HG03039 (cell line): ENCODE data around the gene SLC22A17.

ENCODE experiments used
- ATAC-seq: cut with Tn5 transposase; IDR thresholded peaks from one replicate; pipeline ENCODE4 v1.9.1; 2021; ENCODE audit warnings: mild to moderate bottlenecking, moderate library complexity; ENCODE audit not compliant: unreplicated experiment

The SLC22A17 gene

DNA sequence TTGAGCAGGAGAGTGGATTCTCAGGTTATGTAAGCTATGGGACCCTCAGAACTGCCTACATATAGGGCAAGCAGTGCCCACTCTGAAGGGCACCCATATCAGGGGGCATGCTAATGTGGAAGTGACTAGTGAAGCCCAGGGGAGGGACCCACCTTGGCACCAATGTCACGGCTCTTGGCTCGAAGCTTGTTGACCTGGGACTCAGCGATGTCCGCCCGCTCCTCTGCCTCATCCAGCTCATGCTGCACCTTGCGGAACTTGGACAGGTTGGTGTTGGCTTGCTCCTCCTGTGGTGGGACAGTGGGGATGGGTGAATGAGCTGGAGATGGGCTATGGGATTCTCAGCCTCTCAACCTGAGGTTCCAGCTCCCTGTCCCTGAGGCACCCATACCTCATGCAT is 29.6 kb upstream of the SLC22A17 start:
- no peak for ATAC-seq

DNA sequence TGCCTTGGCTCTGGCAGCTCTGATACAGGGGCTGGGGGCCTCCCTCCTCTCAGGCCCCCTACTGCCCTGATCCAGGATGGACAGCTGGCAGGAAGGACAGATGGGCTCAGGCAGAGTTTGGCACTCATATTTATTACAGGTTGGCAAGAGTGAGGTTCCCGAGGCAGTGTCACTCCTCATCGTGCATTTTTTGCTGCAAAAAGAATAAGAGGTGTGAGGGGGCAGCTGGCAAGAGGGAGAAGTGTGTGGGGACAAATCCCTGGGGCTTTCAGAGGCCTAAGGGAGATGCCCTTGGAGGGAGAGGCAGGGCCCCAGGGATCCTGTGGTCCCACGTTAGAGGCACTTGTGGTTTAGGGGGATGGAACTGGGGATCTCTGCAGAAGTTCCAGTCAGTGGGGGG is 29.2 kb upstream of the SLC22A17 start:
- ATAC-seq = no peak

DNA sequence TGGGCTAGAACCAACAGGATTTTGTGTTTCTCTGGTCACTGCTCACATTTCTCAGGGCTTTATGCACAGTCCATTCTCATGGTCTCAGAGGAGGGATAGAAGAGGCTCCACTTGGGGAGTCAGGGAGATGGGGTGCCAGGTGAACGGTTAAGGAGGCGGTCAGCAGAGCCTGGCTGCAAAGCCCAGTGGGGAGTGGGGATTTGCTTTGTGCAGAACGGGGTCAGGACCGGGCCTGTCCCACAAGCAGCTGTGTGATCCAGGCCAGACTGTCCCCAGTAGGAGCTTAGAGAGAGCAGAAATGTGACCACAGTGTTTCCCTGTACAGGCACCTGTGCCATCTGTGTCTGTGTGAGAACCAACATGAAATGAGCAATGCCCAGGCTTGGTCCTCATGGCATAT is 28.3 kb upstream of the SLC22A17 start:
- ATAC-seq = no peak

DNA sequence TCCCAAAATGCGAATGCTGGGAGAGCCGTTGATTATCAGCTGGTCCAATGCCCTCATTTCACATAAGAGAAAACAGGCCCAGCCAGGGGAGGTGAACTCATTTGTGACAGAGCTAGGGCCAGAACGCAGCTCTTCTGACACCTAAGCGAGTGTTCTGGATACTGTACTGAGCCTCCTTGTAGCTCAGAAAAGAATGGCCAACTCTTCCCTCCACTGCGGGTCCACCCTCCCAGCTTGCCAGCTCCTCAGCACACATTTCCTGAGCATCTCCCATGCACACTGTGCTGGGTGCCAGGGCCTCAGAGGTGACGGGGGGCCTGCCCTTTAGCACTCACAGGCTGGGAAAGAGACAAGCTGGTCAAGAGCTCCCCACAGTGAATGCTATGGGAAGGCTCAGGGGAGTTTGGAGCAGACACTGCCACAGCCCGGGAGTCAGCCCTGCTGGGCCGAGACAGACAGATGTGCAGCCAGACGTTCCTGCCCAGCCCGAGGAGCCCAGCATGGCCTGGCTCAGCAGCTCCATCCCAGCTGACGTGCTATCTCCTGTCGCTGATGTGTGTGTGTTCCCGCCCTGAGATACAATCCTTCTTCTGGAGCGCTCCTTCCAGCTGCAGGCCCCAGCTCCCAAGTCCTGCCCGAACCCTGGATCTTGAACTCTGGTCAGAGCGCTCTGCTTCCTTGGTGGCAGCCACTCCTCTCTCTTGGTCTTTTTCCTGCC is 27.7 kb upstream of the SLC22A17 start:
- ATAC-seq = no peak

DNA sequence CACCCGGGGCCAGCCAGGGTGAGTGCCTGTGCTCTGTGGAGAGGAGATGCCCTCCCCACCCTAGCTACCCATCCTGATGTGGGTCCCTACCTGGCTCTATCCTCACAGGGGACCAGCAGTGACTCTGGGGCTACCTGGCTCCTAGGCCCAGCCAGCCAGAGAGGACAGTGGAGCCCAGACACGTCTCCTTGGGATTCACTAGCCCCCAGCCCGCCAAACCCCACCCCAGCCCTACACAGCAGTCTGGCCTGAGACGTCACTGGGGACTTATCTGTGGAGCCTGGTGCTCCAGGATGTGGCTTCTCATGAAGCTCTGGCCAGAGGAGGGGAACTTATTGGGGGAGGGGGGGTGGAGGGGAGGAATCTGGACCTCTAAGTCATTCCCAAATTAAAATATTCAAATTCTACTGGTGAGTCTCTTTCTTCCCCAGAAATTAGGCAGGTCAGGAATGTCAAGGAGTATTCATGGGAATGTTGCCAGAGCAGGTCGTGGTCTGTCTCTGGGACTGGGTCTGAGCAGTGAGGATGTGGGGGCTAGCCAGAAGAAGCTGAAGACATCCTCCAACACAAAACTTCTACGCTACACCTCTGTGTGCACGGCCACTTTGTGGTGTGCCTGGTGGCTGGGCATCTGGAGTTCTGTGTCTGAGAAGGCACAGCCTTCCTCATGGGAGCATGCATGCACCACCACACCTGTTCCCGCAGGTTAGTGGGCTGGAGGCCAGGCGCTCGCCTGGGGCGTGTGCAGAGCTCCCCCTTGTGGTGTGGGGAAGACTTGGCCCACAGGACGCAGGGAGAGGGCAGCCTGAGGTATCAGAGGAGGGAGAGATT is 26.9 kb upstream of the SLC22A17 start:
- no peak for ATAC-seq

DNA sequence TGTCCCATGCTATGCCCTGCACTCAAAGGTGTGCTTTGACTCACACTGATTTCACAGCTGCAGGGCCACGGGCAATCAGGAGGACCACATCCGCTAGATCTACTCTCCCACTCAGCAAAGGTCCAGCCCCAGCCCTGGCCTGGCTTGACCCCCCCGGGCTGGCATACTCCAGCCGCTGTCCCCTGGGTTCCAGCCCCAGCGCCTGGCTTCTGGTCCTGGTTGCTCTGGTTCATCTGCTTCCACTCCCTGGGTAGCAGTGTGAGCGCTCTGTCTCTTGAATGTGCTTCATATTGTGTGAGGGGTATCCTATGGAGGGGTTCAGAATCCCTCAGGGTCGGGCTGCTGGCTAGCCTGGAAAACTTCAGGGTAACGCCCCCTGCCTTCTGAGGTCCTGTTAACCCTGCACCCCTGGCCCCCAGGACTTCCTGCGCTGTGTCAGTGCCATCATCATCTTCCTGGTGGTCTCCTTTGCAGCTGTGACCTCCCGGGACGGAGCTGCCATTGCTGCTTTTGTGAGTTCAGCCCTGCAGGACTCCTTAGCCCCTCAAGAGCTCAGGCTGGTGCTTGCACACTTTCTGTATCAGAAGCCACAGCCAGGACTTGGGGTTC is 26.0 kb upstream of the SLC22A17 start:
- ATAC-seq = no peak

DNA sequence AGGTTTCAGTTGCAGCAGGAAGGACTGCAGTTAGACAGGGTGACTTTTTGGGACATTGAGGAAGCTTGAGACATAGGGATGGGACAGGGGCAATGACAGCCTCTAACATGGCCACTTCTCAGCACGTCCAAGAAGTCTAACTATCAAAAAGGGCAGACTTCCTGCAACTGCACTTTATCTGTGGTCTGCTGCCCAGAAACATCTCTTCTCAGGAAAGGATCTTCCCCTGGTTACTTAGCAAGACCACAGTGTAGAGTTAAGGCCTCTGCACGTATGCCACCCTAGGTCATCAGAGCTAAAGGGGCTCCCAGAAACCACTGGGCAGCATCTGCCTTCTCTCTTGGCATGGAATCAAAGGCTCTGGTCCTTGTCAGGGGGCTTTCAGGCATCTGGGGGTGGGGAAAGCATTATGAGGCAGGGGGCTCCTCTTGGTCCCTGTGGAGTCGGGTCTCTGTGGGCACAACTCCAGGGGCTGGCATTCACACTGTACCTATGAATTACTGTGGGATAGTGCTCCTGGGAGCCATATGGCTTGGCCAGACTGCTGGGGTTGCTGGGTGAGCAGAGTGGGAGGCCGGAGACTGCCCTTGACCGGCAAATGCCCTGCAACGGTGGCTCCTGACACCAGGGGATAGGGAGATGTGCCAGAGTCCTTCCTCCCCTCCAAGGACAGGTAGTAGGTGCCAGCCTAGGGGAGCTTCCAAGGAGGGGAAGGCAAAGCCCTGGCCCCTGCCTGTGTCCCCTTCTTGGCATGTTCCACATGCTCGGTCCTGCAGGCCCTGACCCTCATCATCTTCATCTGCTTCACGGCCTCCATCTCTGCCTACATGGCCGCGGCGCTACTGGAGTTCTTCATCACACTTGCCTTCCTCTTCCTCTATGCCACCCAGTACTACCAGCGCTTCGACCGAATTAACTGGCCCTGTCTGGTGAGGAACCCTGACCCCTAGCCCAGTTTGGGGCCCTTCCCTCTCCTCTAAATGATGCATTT is 25.2 kb upstream of the SLC22A17 start:
- ATAC-seq = no peak

DNA sequence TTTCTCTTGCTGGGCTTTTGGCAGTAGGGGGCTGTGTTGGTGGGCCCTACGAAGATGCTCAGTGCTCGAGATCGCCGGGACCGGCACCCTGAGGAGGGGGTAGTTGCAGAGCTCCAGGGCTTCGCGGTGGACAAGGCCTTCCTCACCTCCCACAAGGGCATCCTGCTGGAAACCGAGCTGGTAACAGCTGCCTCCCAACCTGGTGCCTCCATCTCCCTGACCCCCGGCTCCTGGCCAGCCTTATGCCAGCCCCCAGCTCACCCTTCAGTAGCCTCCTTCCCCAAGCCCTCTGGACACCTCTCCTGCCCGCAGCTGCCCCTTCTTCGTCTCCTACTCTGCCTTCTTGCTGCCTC is 24.5 kb upstream of the SLC22A17 start:
- no peak for ATAC-seq

DNA sequence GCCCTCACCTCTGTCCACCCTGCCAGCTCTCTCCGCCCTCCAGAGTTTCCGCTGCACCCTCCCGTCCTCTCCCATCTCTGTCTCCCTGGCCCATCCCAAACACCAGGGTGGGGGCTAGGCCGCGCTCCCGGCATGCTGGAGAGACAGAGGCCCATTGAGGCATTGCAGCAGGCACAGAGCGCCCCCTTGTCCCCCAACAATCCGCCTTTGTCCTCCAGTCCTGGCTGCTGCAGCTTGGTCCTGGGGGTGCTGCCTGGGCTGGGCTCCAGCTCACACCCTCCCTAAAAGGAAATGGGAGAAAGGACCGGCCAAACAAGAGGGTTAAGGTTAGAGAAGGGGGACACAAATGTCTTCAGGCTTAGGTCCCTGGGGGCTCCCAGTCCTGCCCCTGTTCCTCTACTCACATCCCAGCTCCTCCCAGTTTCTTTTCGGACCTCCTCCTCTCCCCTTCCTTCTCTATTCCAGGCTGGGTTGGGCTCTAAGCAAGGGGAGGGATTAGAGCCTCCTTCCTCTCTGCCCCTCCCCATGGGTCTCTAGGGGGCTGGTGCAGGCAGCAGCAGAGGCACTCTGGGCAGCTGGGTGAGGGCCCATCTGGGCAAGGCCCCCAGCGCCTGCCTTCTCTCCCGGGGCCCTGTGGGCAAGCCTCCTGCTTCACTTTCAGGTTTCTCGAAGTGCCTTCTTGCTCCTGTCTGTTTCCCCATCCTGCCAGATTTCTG is 24.0 kb upstream of the SLC22A17 start, which contains the start of gene CMTM5:
TSS of gene CMTM5 (plus strand) at position 565 of the 716 bp plus-strand sequence. CDS start 206 bp downstream, outside the sequence.
- no peak for ATAC-seq

DNA sequence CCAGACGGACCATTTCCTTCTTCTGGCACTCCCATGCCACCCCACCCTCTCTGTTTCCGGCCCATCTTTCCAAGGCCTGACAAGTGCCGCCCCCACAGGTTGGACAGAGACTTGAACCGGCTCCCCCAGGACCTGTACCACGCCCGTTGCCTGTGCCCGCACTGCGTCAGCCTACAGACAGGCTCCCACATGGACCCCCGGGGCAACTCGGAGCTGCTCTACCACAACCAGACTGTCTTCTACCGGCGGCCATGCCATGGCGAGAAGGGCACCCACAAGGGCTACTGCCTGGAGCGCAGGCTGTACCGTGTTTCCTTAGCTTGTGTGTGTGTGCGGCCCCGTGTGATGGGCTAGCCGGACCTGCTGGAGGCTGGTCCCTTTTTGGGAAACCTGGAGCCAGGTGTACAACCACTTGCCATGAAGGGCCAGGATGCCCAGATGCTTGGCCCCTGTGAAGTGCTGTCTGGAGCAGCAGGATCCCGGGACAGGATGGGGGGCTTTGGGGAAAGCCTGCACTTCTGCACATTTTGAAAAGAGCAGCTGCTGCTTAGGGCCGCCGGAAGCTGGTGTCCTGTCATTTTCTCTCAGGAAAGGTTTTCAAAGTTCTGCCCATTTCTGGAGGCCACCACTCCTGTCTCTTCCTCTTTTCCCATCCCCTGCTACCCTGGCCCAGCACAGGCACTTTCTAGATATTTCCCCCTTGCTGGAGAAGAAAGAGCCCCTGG is 23.0 kb upstream of the SLC22A17 start:
- ATAC-seq = no peak

DNA sequence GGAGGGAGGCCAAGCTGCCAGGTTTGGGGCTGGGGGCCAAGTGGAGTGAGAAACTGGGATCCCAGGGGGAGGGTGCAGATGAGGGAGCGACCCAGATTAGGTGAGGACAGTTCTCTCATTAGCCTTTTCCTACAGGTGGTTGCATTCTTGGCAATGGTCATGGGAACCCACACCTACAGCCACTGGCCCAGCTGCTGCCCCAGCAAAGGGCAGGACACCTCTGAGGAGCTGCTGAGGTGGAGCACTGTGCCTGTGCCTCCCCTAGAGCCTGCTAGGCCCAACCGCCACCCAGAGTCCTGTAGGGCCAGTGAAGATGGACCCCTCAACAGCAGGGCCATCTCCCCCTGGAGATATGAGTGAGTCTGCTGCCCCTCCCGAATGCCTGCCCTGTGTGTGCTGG is 20.4 kb upstream of the SLC22A17 start:
- ATAC-seq = no peak

DNA sequence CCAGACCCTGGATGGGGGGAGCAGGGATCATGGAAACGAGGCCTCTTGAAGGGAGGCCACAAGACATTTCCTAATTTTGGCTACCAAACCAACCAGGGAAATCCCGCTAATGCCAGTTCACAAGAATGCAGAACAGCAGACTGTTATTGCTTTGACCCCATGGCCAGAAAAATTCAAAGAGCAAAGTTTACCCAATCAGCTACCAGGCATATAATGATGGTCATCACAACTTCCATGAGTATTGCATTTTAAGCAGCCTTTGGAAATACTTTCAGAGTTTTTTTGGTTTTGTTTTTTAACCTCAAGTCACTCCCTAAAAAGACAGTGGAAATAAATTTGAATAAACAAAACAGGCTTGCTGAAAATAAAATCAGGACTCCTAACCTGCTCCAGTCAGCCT is 19.8 kb upstream of the SLC22A17 start, which contains the start of gene IL25:
TSS of gene IL25 (plus strand) at position 301 of the 400 bp plus-strand sequence.
- ATAC-seq = no peak

DNA sequence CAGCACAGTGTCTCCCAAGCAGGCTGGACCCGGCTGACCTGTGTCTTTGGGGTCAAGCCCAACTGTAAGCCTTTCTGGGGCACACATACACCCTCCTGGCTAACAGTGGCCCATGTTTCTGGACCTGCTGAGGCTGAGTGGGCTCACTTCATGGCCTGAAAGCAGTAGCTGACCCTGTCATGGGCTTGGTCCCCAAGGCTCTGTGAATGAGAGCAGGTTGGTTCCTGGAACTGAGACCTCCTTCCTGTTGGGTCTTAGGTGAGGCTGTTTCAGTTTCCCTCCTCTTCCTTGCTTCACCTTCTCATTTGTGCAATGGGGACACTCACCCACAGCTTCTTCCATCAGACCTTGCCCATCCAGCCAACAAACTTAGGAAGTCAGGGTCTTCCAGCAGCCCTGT is 19.2 kb upstream of the SLC22A17 start:
- ATAC-seq = no peak

DNA sequence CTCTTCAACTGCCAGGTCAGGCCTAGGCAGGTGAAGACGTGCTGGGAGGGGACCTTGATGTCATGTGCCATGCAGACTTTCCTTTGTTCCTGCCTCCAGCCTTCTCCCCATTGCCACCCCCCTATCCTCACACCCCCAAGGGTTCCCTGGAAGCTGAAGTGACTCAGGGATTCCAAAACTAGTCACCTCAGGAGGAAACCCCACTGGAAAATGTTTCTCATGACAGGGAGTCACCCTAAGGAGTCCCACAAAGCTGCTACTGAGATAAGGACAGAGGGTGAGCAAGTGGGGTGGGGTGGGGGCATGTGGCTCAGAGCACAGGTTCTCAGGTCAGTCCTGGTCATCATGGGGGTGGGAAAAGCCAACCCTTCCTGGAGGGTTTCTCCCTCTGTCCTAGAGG is 17.5 kb upstream of the SLC22A17 start:
- no peak for ATAC-seq

DNA sequence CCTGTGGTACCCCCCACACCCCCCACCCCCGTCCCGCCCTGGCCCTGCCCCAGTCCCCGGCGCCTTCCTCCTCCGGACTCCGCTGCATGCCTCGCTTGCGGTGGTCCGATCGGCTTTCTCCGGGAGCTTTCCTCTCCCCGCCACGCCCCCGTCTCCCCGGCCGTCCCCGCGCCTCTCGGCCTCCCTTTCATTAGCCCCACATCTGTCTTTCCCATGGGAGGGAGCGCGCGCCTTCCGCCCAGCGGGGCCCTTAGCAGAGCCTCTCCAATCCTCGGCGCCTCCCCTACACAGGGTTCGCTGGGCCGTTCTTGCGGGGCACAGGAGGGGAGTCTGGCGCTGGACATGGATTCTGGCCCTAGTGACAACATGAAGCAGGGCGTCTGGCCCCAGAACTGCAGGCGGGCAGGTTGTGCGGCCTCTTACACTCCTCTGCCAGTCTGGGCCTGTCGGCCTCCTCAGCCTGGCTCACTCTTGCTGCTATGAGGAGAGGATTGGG is 13.8 kb upstream of the SLC22A17 start:
- no peak for ATAC-seq

DNA sequence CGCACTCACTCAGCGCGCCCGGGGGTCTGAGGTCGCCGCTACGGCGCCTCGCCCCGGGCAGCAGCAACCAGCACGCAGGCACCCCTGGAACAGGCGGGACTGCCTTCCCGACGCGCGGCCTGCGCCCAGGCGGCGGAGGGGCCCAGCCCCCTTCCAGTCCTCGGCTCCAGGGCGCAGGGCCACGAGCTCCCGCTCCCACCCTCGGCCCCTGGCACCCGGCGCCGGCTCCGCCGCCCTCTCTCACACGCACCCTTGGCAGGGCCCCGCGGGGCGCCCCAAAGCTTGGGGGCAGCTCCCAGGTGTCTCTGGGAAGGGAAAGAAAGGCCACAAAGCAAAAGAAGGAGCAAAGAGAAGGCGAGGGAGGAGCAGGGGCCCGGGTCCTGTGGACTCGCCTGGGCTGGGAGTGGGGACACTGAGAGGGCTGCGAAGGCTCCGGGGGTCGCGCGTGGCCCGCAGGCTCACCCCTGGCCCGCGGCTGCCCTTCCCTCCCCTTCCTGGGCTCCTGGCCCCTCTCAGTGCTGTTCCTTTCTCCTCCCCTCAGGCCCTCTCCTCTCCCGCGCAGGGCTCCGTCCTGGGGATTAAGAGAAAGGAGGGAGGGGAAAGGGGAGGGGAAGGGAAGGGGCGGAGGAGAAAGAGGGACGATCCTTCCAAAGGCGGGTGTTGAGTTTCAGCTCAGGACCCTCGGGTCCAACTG is 13.2 kb upstream of the SLC22A17 start:
- no peak for ATAC-seq

DNA sequence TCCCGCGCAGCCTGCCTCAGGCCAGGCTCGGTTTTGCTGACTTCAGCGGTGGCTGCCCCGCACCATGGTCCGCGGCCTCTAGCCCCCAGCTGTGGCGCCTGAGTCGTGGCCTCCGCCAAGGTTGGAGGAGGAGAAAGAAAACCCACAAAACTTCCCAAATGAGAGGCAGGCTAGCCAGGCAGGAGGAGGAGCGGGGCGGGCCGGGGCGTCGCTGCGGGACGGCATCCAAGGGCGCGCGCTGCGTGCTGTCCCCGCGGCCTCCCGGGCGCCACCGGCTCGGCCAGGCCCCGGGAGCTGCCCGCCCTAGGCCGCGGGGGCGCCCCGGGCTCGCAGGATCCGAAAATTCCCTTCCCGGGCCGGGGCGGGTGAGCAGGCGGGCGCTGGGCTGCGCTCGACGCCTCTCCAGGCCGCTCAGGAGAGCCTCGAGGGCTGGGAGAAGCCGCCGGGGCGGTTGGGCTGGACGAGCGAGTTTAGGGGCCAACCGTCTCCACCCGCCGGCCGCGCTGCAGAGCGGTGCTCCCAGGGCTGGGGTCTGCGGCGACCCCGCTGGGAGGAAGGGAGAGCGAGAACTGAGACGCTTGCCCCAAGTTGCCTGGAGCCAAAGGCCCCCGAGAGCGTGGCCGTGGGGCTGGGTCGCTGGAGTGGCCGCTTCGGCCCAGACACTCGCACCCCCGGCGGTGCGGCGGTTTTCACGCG is 12.5 kb upstream of the SLC22A17 start, which contains the start of gene EFS:
TSS of gene EFS (minus strand) at position 137 of the 696 bp plus-strand sequence. CDS start 147 bp downstream, outside the sequence.
- ATAC-seq = no peak
